Liver (tissue), 3 donors: ENCODE data around the gene L3MBTL3.

Experiments used
- SP1 ChIP-seq: IDR thresholded peaks from 2 replicates; pipeline ENCODE4 v1.6.1; 2018; ENCODE audit warnings: antibody characterized with exemption, mild to moderate bottlenecking
- TF ChIP-seq, protein P1 (sequence below): fragments of 150-350 bp; IDR thresholded peaks from 2 replicates; pipeline ENCODE4 v1.5.1; 2017; ENCODE audit warnings: improper control_type of control experiment, low read depth, low read length; ENCODE audit not compliant: missing input control
- TF ChIP-seq, protein P2 (sequence below): IDR thresholded peaks from 2 replicates; pipeline ENCODE4 v1.6.1; 2016; ENCODE audit warnings: antibody characterized with exemption, mild to moderate bottlenecking
- TF ChIP-seq, protein P3 (sequence below): IDR thresholded peaks from 2 replicates; pipeline ENCODE4 v1.6.1; 2016; ENCODE audit warnings: antibody characterized with exemption
- TF ChIP-seq, protein P4 (sequence below): IDR thresholded peaks from 2 replicates; pipeline ENCODE4 v1.6.1; 2016; ENCODE audit warnings: antibody characterized with exemption
- donor health status: healthy.
- donor health status: healthy.

DNA sequence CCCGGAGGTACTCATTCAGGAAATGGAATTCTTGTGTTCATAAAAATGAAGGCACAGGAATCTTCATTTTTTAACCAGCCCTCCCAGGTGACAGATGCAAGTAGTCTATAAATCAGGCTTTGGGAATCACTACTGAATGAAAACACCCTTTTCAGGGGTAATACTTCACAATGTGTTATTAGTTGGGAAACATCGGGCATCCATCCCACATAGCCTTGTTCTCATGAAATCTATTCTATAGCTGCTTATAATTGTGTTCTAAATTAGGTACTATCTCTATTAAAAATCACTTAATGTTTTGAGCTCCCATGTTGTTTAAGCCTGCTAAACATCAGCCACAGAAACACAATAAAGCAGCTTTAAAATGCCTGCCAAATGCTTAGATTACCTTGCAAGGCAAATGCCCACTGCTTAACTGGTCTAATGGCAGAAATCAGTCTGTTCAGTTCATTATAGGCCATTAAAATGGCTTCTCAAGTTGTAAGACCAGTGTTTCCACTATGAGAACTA is 94.9 kb downstream of the L3MBTL3 start:
- TF ChIP-seq, protein P1, sequence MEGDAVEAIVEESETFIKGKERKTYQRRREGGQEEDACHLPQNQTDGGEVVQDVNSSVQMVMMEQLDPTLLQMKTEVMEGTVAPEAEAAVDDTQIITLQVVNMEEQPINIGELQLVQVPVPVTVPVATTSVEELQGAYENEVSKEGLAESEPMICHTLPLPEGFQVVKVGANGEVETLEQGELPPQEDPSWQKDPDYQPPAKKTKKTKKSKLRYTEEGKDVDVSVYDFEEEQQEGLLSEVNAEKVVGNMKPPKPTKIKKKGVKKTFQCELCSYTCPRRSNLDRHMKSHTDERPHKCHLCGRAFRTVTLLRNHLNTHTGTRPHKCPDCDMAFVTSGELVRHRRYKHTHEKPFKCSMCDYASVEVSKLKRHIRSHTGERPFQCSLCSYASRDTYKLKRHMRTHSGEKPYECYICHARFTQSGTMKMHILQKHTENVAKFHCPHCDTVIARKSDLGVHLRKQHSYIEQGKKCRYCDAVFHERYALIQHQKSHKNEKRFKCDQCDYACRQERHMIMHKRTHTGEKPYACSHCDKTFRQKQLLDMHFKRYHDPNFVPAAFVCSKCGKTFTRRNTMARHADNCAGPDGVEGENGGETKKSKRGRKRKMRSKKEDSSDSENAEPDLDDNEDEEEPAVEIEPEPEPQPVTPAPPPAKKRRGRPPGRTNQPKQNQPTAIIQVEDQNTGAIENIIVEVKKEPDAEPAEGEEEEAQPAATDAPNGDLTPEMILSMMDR = no peak
- TF ChIP-seq, protein P2, sequence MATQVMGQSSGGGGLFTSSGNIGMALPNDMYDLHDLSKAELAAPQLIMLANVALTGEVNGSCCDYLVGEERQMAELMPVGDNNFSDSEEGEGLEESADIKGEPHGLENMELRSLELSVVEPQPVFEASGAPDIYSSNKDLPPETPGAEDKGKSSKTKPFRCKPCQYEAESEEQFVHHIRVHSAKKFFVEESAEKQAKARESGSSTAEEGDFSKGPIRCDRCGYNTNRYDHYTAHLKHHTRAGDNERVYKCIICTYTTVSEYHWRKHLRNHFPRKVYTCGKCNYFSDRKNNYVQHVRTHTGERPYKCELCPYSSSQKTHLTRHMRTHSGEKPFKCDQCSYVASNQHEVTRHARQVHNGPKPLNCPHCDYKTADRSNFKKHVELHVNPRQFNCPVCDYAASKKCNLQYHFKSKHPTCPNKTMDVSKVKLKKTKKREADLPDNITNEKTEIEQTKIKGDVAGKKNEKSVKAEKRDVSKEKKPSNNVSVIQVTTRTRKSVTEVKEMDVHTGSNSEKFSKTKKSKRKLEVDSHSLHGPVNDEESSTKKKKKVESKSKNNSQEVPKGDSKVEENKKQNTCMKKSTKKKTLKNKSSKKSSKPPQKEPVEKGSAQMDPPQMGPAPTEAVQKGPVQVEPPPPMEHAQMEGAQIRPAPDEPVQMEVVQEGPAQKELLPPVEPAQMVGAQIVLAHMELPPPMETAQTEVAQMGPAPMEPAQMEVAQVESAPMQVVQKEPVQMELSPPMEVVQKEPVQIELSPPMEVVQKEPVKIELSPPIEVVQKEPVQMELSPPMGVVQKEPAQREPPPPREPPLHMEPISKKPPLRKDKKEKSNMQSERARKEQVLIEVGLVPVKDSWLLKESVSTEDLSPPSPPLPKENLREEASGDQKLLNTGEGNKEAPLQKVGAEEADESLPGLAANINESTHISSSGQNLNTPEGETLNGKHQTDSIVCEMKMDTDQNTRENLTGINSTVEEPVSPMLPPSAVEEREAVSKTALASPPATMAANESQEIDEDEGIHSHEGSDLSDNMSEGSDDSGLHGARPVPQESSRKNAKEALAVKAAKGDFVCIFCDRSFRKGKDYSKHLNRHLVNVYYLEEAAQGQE = no peak
- TF ChIP-seq, protein P3, sequence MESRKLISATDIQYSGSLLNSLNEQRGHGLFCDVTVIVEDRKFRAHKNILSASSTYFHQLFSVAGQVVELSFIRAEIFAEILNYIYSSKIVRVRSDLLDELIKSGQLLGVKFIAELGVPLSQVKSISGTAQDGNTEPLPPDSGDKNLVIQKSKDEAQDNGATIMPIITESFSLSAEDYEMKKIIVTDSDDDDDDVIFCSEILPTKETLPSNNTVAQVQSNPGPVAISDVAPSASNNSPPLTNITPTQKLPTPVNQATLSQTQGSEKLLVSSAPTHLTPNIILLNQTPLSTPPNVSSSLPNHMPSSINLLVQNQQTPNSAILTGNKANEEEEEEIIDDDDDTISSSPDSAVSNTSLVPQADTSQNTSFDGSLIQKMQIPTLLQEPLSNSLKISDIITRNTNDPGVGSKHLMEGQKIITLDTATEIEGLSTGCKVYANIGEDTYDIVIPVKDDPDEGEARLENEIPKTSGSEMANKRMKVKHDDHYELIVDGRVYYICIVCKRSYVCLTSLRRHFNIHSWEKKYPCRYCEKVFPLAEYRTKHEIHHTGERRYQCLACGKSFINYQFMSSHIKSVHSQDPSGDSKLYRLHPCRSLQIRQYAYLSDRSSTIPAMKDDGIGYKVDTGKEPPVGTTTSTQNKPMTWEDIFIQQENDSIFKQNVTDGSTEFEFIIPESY = no peak
- TF ChIP-seq, protein P4, sequence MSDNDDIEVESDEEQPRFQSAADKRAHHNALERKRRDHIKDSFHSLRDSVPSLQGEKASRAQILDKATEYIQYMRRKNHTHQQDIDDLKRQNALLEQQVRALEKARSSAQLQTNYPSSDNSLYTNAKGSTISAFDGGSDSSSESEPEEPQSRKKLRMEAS = no peak
- no peak for TF ChIP-seq SP1
